Measurements from ENCODE around the gene C2CD3.

C2CD3 gene

GRCh38 chr11:74162681-74163467 lies 7.9 kb downstream of the C2CD3 start:
- Histone ChIP-seq H3K27me3 (ENCODE audit: insufficient read depth, low read depth) (no peaks in the 10 kb centered on the region), H3K27ac (peak overlapping the region; percentile 42; the same call in 1 of the 2 replicates), H2AFZ (ENCODE audit: low read depth) (no peak overlapping the region), H4K20me1 (ENCODE audit: insufficient read depth) (no peaks in the 10 kb centered on the region), H3K4me1 (ENCODE audit: low read depth, poor library complexity, severe bottlenecking) (peaks cover 28% of the 10 kb centered on the region), H3K79me2 (ENCODE audit: insufficient read depth, low read depth) (peaks cover 3% of the 10 kb centered on the region; the same call in 1 of the 2 replicates), H3K4me3 (IDR thresholded peaks at IDR 0.05; ENCODE audit: insufficient read depth, low read depth, low read length) (no peak overlapping the region), H3K36me3 (ENCODE audit: insufficient read depth) (no peaks in the 10 kb centered on the region; the same call in 1 of the 2 replicates), H3K9ac (peak overlapping the region; percentile 4; the same call in 1 of the 2 replicates), H3K4me2 (peak overlapping the region; percentile 54; the same call in 1 of the 2 replicates)
- TF ChIP-seq, protein P1, sequence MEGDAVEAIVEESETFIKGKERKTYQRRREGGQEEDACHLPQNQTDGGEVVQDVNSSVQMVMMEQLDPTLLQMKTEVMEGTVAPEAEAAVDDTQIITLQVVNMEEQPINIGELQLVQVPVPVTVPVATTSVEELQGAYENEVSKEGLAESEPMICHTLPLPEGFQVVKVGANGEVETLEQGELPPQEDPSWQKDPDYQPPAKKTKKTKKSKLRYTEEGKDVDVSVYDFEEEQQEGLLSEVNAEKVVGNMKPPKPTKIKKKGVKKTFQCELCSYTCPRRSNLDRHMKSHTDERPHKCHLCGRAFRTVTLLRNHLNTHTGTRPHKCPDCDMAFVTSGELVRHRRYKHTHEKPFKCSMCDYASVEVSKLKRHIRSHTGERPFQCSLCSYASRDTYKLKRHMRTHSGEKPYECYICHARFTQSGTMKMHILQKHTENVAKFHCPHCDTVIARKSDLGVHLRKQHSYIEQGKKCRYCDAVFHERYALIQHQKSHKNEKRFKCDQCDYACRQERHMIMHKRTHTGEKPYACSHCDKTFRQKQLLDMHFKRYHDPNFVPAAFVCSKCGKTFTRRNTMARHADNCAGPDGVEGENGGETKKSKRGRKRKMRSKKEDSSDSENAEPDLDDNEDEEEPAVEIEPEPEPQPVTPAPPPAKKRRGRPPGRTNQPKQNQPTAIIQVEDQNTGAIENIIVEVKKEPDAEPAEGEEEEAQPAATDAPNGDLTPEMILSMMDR (conservative IDR thresholded peaks at IDR 0.05; ENCODE audit: low read depth, low read length), result no peak

DNA sequence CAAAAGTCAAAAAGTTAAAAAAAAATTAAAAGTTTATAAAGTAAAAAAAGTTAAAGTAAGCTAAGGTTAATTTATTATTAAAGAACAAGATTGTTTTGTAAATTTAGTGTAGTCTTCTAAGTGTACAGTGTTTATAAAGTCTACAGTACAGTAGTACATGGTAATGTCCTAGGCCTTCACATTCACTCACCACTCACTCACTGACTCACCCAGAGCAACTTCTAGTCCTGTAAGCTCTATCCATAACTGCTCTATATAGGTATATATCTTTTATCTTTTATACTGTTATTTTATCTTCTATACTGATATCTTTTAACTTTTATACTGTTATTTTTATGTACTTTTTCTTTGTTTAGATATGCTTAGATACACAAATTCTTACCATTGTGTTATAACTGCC lies 11.2 kb downstream of the C2CD3 start:
- no peak overlapping the region for H2AFZ ChIP-seq (ENCODE audit: low read depth)
- no peaks in the 10 kb centered on the region for H3K36me3 ChIP-seq (ENCODE audit: insufficient read depth)
- TF ChIP-seq, protein P1 (conservative IDR thresholded peaks at IDR 0.05; ENCODE audit: low read depth, low read length), result no peak
- H3K27ac ChIP-seq, result no peak overlapping the region
- no peak overlapping the region for H3K4me3 ChIP-seq (IDR thresholded peaks at IDR 0.05; ENCODE audit: insufficient read depth, low read depth, low read length)
- no peaks in the 10 kb centered on the region for H4K20me1 ChIP-seq (ENCODE audit: insufficient read depth)
- H3K27me3 ChIP-seq (ENCODE audit: insufficient read depth, low read depth), result no peaks in the 10 kb centered on the region
- no peak overlapping the region for H3K4me2 ChIP-seq
- H3K79me2 ChIP-seq (ENCODE audit: insufficient read depth, low read depth), result peaks cover 11% of the 10 kb centered on the region; the same call in 1 of the 2 replicates
- H3K9ac ChIP-seq, result no peak overlapping the region
- peaks cover 28% of the 10 kb centered on the region for H3K4me1 ChIP-seq (ENCODE audit: low read depth, poor library complexity, severe bottlenecking)

- no peaks in the 10 kb centered on the region for H4K20me1 ChIP-seq (ENCODE audit: insufficient read depth)
- H3K4me2 ChIP-seq, result no peak overlapping the region
- H3K79me2 ChIP-seq (ENCODE audit: insufficient read depth, low read depth), result peaks cover 11% of the 10 kb centered on the region; the same call in 1 of the 2 replicates
- H2AFZ ChIP-seq (ENCODE audit: low read depth), result no peak overlapping the region
- no peak overlapping the region for H3K27ac ChIP-seq
- no peak overlapping the region for H3K4me3 ChIP-seq (IDR thresholded peaks at IDR 0.05; ENCODE audit: insufficient read depth, low read depth, low read length)
- no peaks in the 10 kb centered on the region for H3K36me3 ChIP-seq (ENCODE audit: insufficient read depth)
- TF ChIP-seq, protein P1 (conservative IDR thresholded peaks at IDR 0.05; ENCODE audit: low read depth, low read length), result no peak
- no peak overlapping the region for H3K9ac ChIP-seq
- peaks cover 8% of the 10 kb centered on the region for H3K4me1 ChIP-seq (ENCODE audit: low read depth, poor library complexity, severe bottlenecking)
- no peaks in the 10 kb centered on the region for H3K27me3 ChIP-seq (ENCODE audit: insufficient read depth, low read depth)
These were observed 13.6 kb downstream of the C2CD3 start for GRCh38 chr11:74157169-74157568.

DNA sequence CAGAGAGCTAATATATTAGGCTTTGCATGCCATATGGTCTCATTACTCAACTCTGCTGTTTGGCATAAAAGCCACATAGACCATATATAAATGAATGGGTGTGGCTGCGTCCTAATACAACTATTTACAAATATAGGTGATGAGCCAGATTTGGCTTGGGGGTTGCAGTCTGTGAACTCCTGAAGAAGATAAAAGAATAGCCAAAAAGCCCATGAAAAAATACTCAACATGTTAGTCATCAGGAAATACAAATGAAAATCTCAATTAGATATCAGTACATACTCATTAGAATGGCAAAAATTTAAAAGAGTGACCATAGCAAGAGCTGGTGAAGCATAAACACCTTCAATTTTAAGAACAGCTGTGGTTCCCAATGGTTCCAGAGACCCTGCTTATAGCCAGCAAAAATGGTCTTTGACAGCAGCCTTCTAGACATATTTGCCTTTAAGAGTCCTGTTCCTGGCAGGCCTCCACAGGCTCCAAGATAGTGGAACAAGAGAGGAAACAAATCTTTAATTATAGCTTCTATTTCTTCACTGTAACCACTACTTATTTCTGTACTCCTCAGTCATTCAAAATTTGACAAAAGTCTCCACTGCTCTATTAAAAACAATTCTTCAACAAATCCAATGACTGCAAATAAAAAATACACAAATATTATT lies 16.1 kb downstream of the C2CD3 start:
- no peaks in the 10 kb centered on the region for H3K4me1 ChIP-seq (ENCODE audit: low read depth, poor library complexity, severe bottlenecking)
- peaks cover 8% of the 10 kb centered on the region; the same call in 1 of the 2 replicates for H3K79me2 ChIP-seq (ENCODE audit: insufficient read depth, low read depth)
- H3K27me3 ChIP-seq (ENCODE audit: insufficient read depth, low read depth), result no peaks in the 10 kb centered on the region
- no peaks in the 10 kb centered on the region for H3K36me3 ChIP-seq (ENCODE audit: insufficient read depth)
- H2AFZ ChIP-seq (ENCODE audit: low read depth), result no peak overlapping the region
- H3K4me3 ChIP-seq (IDR thresholded peaks at IDR 0.05; ENCODE audit: insufficient read depth, low read depth, low read length), result no peak overlapping the region
- no peak overlapping the region for H3K9ac ChIP-seq
- TF ChIP-seq, protein P1 (conservative IDR thresholded peaks at IDR 0.05; ENCODE audit: low read depth, low read length), result no peak
- H3K27ac ChIP-seq, result no peak overlapping the region
- H3K4me2 ChIP-seq, result no peak overlapping the region
- no peaks in the 10 kb centered on the region for H4K20me1 ChIP-seq (ENCODE audit: insufficient read depth)

Measured in KMS-11 (cell line).